Calu3 (cell line): ENCODE data around the gene GPR108. TPM values are rescaled to one million over a fixed set of nuclear protein-coding genes. Genes with fewer than 3 reads are reported as not detected.

Experiments used
- BruUV-seq: library from RNA; stranded (reverse); fragments of 400-500 nt; replicated peaks from 2 replicates; lab custom pipeline; 2021; lab: Mats Ljungman, UMichigan
- CTCF ChIA-PET: fragments of 300-600 bp; sonication (Branson Sonifier 250); formaldehyde crosslinking; loops from one replicate; lab custom pipeline; 2022; ENCODE audit warnings: antibody characterized with exemption; lab: Charles Lee
- DNase-seq: peaks from one replicate; pipeline ENCODE4 v3.0.0; 2022
- H3K27ac Mint-ChIP-seq: one replicate; pipeline ENCODE4 v1.8.0; 2022; ENCODE audit warnings: mixed read lengths; ENCODE audit not compliant: unreplicated experiment
- H3K27me3 Mint-ChIP-seq: one replicate; pipeline ENCODE4 v1.8.0; 2022; ENCODE audit warnings: mixed read lengths; ENCODE audit not compliant: unreplicated experiment
- H3K36me3 Mint-ChIP-seq: one replicate; pipeline ENCODE4 v1.8.0; 2022; ENCODE audit warnings: mild to moderate bottlenecking, moderate library complexity, mixed read lengths; ENCODE audit not compliant: insufficient read depth, unreplicated experiment
- H3K4me1 Mint-ChIP-seq: one replicate; pipeline ENCODE4 v1.8.0; 2022; ENCODE audit warnings: mild to moderate bottlenecking, low read depth, mixed read lengths; ENCODE audit not compliant: unreplicated experiment
- H3K4me3 Mint-ChIP-seq: one replicate; pipeline ENCODE4 v1.8.0; 2022; ENCODE audit warnings: mild to moderate bottlenecking, low read depth, moderate library complexity, mixed read lengths; ENCODE audit not compliant: unreplicated experiment
- H3K9me3 Mint-ChIP-seq: one replicate; pipeline ENCODE4 v1.8.0; 2022; ENCODE audit warnings: low read depth, mixed read lengths; ENCODE audit not compliant: unreplicated experiment
- intact Hi-C: fragments of 100-400 bp; cut with micrococcal nuclease; formaldehyde crosslinking; loops from one replicate; pipeline ENCODE4 v1.10.0; 2022; ENCODE audit not compliant: unreplicated experiment
- total RNA-seq: library from RNA; stranded (reverse); gene quantifications from 2 replicates; pipeline ENCODE4 v1.2.3, GENCODE V29; 2022
- TF ChIP-seq, protein P1 (sequence below): fragments of 200-600 bp; IDR thresholded peaks from one replicate; pipeline ENCODE4 v1.8.0; 2022; ENCODE audit warnings: antibody characterized with exemption; ENCODE audit not compliant: unreplicated experiment

Gene GPR108
- total RNA-seq, 1 experiment from 2014 or later: 67.7 TPM

DNA sequence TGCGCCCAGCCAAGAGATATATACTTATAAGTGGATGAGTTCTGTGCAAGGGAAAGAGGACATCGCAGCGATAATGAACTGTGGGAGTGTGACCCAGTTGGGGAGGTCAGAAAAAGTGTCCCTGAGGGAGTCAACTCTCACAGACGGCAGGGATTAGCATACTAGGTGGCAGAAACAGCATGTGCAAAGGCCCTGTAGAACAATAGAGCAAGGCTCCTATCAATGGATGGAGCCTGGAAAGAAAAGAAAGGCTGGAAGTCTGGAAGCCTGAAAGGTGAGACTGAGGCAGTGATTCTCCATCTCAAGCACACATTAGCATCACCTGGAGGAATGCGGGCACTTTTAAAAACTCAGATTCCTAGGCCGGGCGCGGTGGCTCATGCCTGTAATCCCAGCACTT is 46.0 kb downstream of the GPR108 start:
- H3K36me3 Mint-ChIP-seq: peaks cover 30% of the 10 kb centered on the region
- H3K27ac Mint-ChIP-seq: no peak overlapping the region

DNA sequence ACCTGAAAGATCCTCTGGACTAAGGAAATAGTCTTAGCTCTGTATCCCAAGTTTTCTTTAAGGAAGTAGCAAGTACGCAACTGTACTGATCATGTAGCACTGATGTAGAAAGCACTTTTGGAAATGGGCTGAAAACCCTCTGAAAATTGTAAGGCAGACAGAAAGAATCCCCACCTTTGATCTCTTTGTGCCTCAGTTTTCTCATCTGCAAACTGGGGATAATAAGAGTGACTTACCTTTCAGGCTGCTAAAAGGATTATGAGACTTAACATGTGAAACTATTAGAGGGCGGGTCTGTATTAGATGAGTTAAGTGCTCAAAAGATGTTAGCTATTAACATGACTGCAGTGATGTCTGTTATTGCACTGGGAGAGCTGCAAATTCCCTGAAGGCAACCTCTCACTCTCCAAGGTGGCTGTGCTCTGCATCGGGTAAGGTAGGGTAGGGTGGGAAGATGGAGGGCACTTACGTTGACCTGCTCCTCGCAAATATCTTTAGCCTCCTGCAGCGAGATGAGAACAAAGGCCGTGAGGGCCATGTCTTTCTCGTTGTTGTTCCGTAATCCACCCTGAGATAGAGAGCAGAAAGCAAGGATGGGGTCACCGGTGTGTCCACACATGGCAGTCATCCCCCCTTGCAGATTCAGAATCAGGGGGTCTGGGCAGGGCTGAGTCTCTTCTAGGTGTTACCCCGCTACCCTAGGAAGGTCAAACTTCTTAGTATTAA is 47.1 kb downstream of the GPR108 start:
- H3K27me3 Mint-ChIP-seq: no peaks in the 10 kb centered on the region
- no peak overlapping the region for H3K27ac Mint-ChIP-seq
- CTCF ChIA-PET: no interaction called here
- H3K4me1 Mint-ChIP-seq: no peaks in the 10 kb centered on the region
- no peak for DNase-seq
- H3K9me3 Mint-ChIP-seq: no peaks in the 10 kb centered on the region
- TF ChIP-seq, protein P1, sequence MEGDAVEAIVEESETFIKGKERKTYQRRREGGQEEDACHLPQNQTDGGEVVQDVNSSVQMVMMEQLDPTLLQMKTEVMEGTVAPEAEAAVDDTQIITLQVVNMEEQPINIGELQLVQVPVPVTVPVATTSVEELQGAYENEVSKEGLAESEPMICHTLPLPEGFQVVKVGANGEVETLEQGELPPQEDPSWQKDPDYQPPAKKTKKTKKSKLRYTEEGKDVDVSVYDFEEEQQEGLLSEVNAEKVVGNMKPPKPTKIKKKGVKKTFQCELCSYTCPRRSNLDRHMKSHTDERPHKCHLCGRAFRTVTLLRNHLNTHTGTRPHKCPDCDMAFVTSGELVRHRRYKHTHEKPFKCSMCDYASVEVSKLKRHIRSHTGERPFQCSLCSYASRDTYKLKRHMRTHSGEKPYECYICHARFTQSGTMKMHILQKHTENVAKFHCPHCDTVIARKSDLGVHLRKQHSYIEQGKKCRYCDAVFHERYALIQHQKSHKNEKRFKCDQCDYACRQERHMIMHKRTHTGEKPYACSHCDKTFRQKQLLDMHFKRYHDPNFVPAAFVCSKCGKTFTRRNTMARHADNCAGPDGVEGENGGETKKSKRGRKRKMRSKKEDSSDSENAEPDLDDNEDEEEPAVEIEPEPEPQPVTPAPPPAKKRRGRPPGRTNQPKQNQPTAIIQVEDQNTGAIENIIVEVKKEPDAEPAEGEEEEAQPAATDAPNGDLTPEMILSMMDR: no peak
- BruUV-seq: no TSS peak
- H3K36me3 Mint-ChIP-seq: peaks cover 28% of the 10 kb centered on the region
- intact Hi-C loops: no loop called here
- H3K4me3 Mint-ChIP-seq: no peak overlapping the region

More for the DNA sequence above, 46.0 kb downstream of the GPR108 start:
- CTCF ChIA-PET: no interaction called here
- Mint-ChIP-seq H3K4me3 (no peak overlapping the region), H3K4me1 (no peaks in the 10 kb centered on the region), H3K27me3 (no peaks in the 10 kb centered on the region), H3K9me3 (no peaks in the 10 kb centered on the region)
- BruUV-seq: no TSS peak
- no peak for DNase-seq
- TF ChIP-seq, protein P1: no peak
- intact Hi-C loops: no loop called here

DNA sequence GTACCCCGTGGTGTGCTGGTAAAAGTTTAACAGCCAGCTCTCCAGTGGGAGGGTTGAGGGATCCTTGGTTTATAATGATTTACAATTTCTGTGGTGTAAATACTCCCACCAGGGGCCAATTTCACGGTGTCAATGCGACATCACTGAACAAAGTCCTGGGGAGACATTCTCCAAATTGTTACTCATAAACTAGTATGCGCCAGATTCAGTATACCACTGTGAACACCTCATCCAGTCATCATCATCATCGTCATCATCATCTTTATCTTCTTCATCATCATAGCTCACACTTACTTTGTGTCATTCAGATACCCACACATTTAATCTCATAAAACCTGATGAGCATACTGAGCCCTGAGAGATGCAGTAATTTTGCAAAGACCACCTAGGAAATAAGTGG is 50.3 kb downstream of the GPR108 start:
- Mint-ChIP-seq H3K36me3 (peaks cover 27% of the 10 kb centered on the region), H3K4me3 (no peak overlapping the region), H3K27me3 (no peaks in the 10 kb centered on the region), H3K4me1 (no peaks in the 10 kb centered on the region), H3K9me3 (no peaks in the 10 kb centered on the region), H3K27ac (no peak overlapping the region)
- BruUV-seq: no TSS peak
- no peak for DNase-seq
- intact Hi-C loops: no loop called here
- CTCF ChIA-PET: interaction anchor here (0.7 kb wide), 1 partner anchor 32 kb away, joined by 3 read pairs; no protein-coding TSS in a partner anchor
- TF ChIP-seq, protein P1: no peak

DNA sequence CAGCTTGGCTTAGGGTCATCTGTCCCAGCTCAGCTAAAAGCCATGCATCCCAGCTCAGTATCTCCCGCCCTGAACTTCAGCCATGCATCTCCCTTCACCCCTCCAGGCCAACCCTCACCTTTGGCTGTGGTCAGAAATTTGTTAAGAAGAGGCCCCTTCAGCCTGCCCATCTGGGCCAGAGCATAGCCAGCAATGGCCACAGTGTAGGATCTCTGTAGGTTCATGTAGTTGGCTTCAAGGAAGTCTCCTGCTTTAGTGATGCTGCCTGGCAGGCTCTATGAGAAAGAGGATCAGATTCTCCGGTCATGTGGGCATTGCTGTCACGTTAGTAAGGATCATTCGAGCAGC is 50.8 kb downstream of the GPR108 start:
- CTCF ChIA-PET: no interaction called here
- intact Hi-C loops: no loop called here
- Mint-ChIP-seq H3K9me3 (no peaks in the 10 kb centered on the region), H3K27me3 (no peaks in the 10 kb centered on the region), H3K4me1 (no peaks in the 10 kb centered on the region), H3K36me3 (peaks cover 25% of the 10 kb centered on the region), H3K27ac (no peak overlapping the region), H3K4me3 (no peak overlapping the region)
- TF ChIP-seq, protein P1: no peak
- no peak for DNase-seq
- no TSS peak for BruUV-seq
